H9 (cell line): ENCODE measurements around the gene DAB1. TPM values are rescaled to one million over a fixed set of nuclear protein-coding genes. Genes with fewer than 3 reads are reported as not detected.

Experiments
- DNase-seq: peaks from one replicate; pipeline ENCODE4 v3.0.0-alpha.2; 2017
- H2AFZ ChIP-seq: one replicate; pipeline ENCODE4 v1.6.1; 2013; ENCODE audit warnings: mild to moderate bottlenecking, low read length, control low read depth, moderate library complexity
- H2AK5ac ChIP-seq: 2 replicates; pipeline ENCODE4 v1.6.1; 2013; ENCODE audit warnings: low read length, control low read depth, mixed read lengths; ENCODE audit not compliant: insufficient read length
- H2BK120ac ChIP-seq: one replicate; pipeline ENCODE4 v1.6.1; 2013; ENCODE audit warnings: low read depth, mild to moderate bottlenecking, low read length, control low read depth, inconsistent platforms; ENCODE audit not compliant: poor library complexity, severe bottlenecking
- H2BK12ac ChIP-seq: 2 replicates; pipeline ENCODE4 v1.6.1; 2013; ENCODE audit warnings: low read length, control low read depth, mixed read lengths, low read depth; ENCODE audit not compliant: insufficient read length
- H2BK15ac ChIP-seq: 2 replicates; pipeline ENCODE4 v1.6.1; 2013; ENCODE audit warnings: low read depth, low read length, control low read depth
- H2BK20ac ChIP-seq: one replicate; pipeline ENCODE4 v1.6.1; 2013; ENCODE audit warnings: low read depth, mild to moderate bottlenecking, low read length, control low read depth, inconsistent platforms; ENCODE audit not compliant: poor library complexity, severe bottlenecking
- H2BK5ac ChIP-seq: 2 replicates; pipeline ENCODE4 v1.6.1; 2013; ENCODE audit warnings: low read length, control low read depth, mixed read lengths; ENCODE audit not compliant: insufficient read length
- H3K14ac ChIP-seq: 2 replicates; pipeline ENCODE4 v1.6.1; 2013; ENCODE audit warnings: low read length, control low read depth; ENCODE audit not compliant: insufficient read depth
- H3K18ac ChIP-seq: 2 replicates; pipeline ENCODE4 v1.6.1; 2013; ENCODE audit warnings: low read depth, mild to moderate bottlenecking, mixed read lengths, low read length, control low read depth; ENCODE audit not compliant: insufficient read length
- H3K23ac ChIP-seq: 2 replicates; pipeline ENCODE4 v1.6.1; 2013; ENCODE audit warnings: low read length, control low read depth, mixed read lengths, low read depth; ENCODE audit not compliant: insufficient read length
- H3K23me2 ChIP-seq: 2 replicates; pipeline ENCODE4 v1.6.1; 2013; ENCODE audit warnings: low read depth, mild to moderate bottlenecking, mixed read lengths, low read length, control low read depth; ENCODE audit not compliant: insufficient read length, poor library complexity, severe bottlenecking
- H3K27ac ChIP-seq: 2 replicates; pipeline ENCODE4 v1.5.1; 2013; ENCODE audit warnings: low read length, control low read depth, mixed read lengths, low read depth; ENCODE audit not compliant: insufficient read length
- H3K27me3 ChIP-seq: 2 replicates; pipeline ENCODE4 v1.6.1; 2013; ENCODE audit warnings: low read length, control low read depth, inconsistent platforms; ENCODE audit not compliant: insufficient read depth
- H3K4ac ChIP-seq: 2 replicates; pipeline ENCODE4 v1.6.1; 2013; ENCODE audit warnings: low read depth, mild to moderate bottlenecking, control low read depth, inconsistent platforms, low read length, moderate library complexity
- H3K4me1 ChIP-seq: 2 replicates; pipeline ENCODE4 v1.6.1; 2013; ENCODE audit warnings: low read length, control low read depth, inconsistent platforms; ENCODE audit not compliant: insufficient read depth
- H3K4me2 ChIP-seq: 2 replicates; pipeline ENCODE4 v1.6.1; 2013; ENCODE audit warnings: low read length, control low read depth, mixed read lengths; ENCODE audit not compliant: insufficient read length, insufficient read depth
- H3K56ac ChIP-seq: 2 replicates; pipeline ENCODE4 v1.6.1; 2013; ENCODE audit warnings: low read depth, mild to moderate bottlenecking, mixed read lengths, low read length, control low read depth; ENCODE audit not compliant: insufficient read length
- H3K79me1 ChIP-seq: 2 replicates; pipeline ENCODE4 v1.6.1; 2013; ENCODE audit warnings: low read depth, mild to moderate bottlenecking, moderate library complexity, low read length, control low read depth, inconsistent platforms; ENCODE audit not compliant: insufficient read depth, poor library complexity, severe bottlenecking
- H3K79me2 ChIP-seq: 2 replicates; pipeline ENCODE4 v1.6.1; 2013; ENCODE audit warnings: low read length, control low read depth, inconsistent platforms; ENCODE audit not compliant: insufficient read depth
- H3K9ac ChIP-seq: 2 replicates; pipeline ENCODE4 v1.6.1; 2013; ENCODE audit warnings: low read length, control low read depth, mixed read lengths; ENCODE audit not compliant: insufficient read length; ENCODE audit errors: extremely low read depth
- H3K9me3 ChIP-seq: one replicate; pipeline ENCODE4 v1.6.1; 2013; ENCODE audit warnings: low read depth, low read length, inconsistent platforms; ENCODE audit not compliant: control insufficient read depth
- H3T11ph ChIP-seq: one replicate; pipeline ENCODE4 v1.6.1; 2013; ENCODE audit warnings: mild to moderate bottlenecking, low read length, control low read depth, inconsistent platforms
- H4K20me1 ChIP-seq: one replicate; pipeline ENCODE4 v1.6.1; 2013; ENCODE audit not compliant: control insufficient read depth, insufficient read length, insufficient read depth
- H4K5ac ChIP-seq: 2 replicates; pipeline ENCODE4 v1.6.1; 2013; ENCODE audit warnings: low read depth, mild to moderate bottlenecking, mixed read lengths, low read length, control low read depth; ENCODE audit not compliant: insufficient read length
- H4K8ac ChIP-seq: replicated peaks from 2 replicates; pipeline ENCODE4 v1.6.1; 2013; ENCODE audit warnings: low read length, control low read depth, mixed read lengths, low read depth; ENCODE audit not compliant: insufficient read length
- H4K91ac ChIP-seq: 2 replicates; pipeline ENCODE4 v1.6.1; 2013; ENCODE audit warnings: low read depth, mild to moderate bottlenecking, moderate library complexity, mixed read lengths, low read length, control low read depth; ENCODE audit not compliant: insufficient read length
- H3K27ac Mint-ChIP-seq, 3 experiments: 2 replicates in 2 of 3; 3 replicates in 1 of 3; pipeline ENCODE4 v1.8.0; 2020 to 2021; ENCODE audit warnings: mixed read lengths in 3 of 3, mild to moderate bottlenecking in 1 of 3, moderate library complexity in 1 of 3
- H3K27me3 Mint-ChIP-seq: 2 replicates; pipeline ENCODE4 v1.8.0; 2021; ENCODE audit warnings: low read depth, mild to moderate bottlenecking, moderate library complexity, mixed read lengths
- H3K36me3 Mint-ChIP-seq, 3 experiments: 2 replicates in 2 of 3; 3 replicates in 1 of 3; pipeline ENCODE4 v1.8.0; 2020 to 2021; ENCODE audit warnings: low read depth in 3 of 3, mixed read lengths in 3 of 3; ENCODE audit not compliant: insufficient read depth in 1 of 3
- H3K4me1 Mint-ChIP-seq, 2 experiments: 2 replicates each; pipeline ENCODE4 v1.8.0; 2020; ENCODE audit warnings: mixed read lengths in 2 of 2
- H3K4me3 Mint-ChIP-seq, 2 experiments: 2 replicates in 1 of 2; 3 replicates in 1 of 2; pipeline ENCODE4 v1.8.0; 2020 to 2021; ENCODE audit warnings: mild to moderate bottlenecking in 2 of 2, mixed read lengths in 2 of 2, moderate library complexity in 1 of 2
- H3K9me3 Mint-ChIP-seq, 2 experiments: 2 replicates in 1 of 2; 3 replicates in 1 of 2; pipeline ENCODE4 v1.8.0; 2020; ENCODE audit warnings: mild to moderate bottlenecking in 2 of 2, mixed read lengths in 2 of 2, moderate library complexity in 1 of 2
- WGBS: extraction: QIAGEN DNeasy Blood & Tissue Kit; methylation state at CpG from one replicate; pipeline ENCODE4 v1.1.7; 2013; ENCODE audit warnings: missing lambda C conversion rate, low lambda C conversion rate, mixed read lengths; ENCODE audit not compliant: insufficient read length; ENCODE audit errors: extremely low coverage; 5-methylcytosine and 5-hydroxymethylcytosine counted together
- total RNA-seq: library from RNA; stranded (reverse); gene quantifications from 2 replicates; pipeline ENCODE4 v1.2.1, GENCODE V29; 2021
- TF ChIP-seq, protein P1 (sequence below): fragments of 200-600 bp; sonication (generic); conservative IDR thresholded peaks from 3 replicates; pipeline ENCODE4 v1.8.0; 2021; ENCODE audit warnings: antibody characterized with exemption, mild to moderate bottlenecking

Gene DAB1
- total RNA-seq, 1 experiment from 2014 or later, result 9.3 TPM

DNA sequence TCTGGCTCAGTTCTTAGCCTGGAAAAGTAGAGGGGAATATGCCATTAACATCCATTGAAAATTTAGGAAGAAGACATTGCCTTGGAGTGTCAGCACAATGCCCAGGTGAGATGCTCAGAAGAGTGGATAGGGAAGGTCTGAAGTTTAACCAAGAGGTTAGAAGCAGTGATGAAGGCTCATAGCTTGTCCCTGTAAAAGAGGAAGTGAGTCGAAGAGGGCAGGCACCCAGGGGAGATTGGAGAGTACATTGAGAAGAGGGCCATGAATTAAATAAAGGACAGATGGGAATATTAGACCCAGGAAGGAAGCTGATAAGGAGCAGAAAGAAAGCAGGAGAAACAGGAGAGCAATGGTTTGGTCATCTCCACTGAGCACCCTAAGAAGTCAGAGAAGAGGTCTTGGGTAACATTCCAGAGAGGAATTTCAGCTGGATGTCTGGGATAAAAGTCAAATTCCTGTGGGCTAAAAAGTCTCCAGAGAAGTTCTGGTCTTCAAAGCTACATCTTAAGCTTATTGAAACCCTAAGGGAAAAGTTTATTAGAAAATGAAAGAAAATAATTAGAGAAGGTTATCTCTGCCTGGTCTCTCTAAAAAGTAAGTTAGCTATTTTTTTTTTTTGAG is 475.3 kb downstream of the DAB1 start:
- H3K56ac ChIP-seq, result no peak overlapping the region
- TF ChIP-seq, protein P1, sequence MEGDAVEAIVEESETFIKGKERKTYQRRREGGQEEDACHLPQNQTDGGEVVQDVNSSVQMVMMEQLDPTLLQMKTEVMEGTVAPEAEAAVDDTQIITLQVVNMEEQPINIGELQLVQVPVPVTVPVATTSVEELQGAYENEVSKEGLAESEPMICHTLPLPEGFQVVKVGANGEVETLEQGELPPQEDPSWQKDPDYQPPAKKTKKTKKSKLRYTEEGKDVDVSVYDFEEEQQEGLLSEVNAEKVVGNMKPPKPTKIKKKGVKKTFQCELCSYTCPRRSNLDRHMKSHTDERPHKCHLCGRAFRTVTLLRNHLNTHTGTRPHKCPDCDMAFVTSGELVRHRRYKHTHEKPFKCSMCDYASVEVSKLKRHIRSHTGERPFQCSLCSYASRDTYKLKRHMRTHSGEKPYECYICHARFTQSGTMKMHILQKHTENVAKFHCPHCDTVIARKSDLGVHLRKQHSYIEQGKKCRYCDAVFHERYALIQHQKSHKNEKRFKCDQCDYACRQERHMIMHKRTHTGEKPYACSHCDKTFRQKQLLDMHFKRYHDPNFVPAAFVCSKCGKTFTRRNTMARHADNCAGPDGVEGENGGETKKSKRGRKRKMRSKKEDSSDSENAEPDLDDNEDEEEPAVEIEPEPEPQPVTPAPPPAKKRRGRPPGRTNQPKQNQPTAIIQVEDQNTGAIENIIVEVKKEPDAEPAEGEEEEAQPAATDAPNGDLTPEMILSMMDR, result no peak
- H3K4me1 Mint-ChIP-seq, result no peaks in the 10 kb centered on the region
- no peak overlapping the region for H3T11ph ChIP-seq
- H4K5ac ChIP-seq, result no peak overlapping the region
- no peak for DNase-seq
- H3K4me2 ChIP-seq, result no peak overlapping the region
- H3K14ac ChIP-seq, result no peak overlapping the region
- no peak overlapping the region for H3K27ac ChIP-seq
- no peaks in the 10 kb centered on the region for H3K79me2 ChIP-seq
- no peak overlapping the region for H2AK5ac ChIP-seq
- H3K36me3 Mint-ChIP-seq, result no peaks in the 10 kb centered on the region
- H3K27ac Mint-ChIP-seq, result no peak overlapping the region
- H3K23me2 ChIP-seq, result no peaks in the 10 kb centered on the region
- H4K8ac ChIP-seq, result no peak overlapping the region
- H3K79me1 ChIP-seq, result no peaks in the 10 kb centered on the region
- no peaks in the 10 kb centered on the region for H3K9me3 Mint-ChIP-seq
- H3K9me3 ChIP-seq, result no peaks in the 10 kb centered on the region
- no peak overlapping the region for H2BK20ac ChIP-seq
- H2AFZ ChIP-seq, result no peak overlapping the region
- no peak overlapping the region for H2BK5ac ChIP-seq
- whole genome bisulfite sequencing, result no CpG with 5 or more reads among the region's 1 CpG
- no peak overlapping the region for H2BK12ac ChIP-seq
- no peaks in the 10 kb centered on the region for H4K20me1 ChIP-seq
- no peaks in the 10 kb centered on the region for H3K4me1 ChIP-seq
- no peak overlapping the region for H3K9ac ChIP-seq
- H3K23ac ChIP-seq, result no peak overlapping the region
- peaks cover 9% of the 10 kb centered on the region for H3K27me3 Mint-ChIP-seq
- no peak overlapping the region for H3K4ac ChIP-seq
- no peak overlapping the region for H4K91ac ChIP-seq
- no peak overlapping the region for H3K4me3 Mint-ChIP-seq
- no peak overlapping the region for H3K18ac ChIP-seq
- no peak overlapping the region for H2BK120ac ChIP-seq
- no peak overlapping the region for H2BK15ac ChIP-seq
- H3K27me3 ChIP-seq, result no peaks in the 10 kb centered on the region
